ENCODE data around the gene WDR35. TPM values are rescaled to one million over a fixed set of nuclear protein-coding genes. Genes with fewer than 3 reads are reported as not detected.

Gene WDR35
- polyA plus RNA-seq, 1 donor from 2014 or later = 1.3 TPM

GRCh38 chr2:19990416-19990728 is 467 bp upstream of the WDR35 start:
- peak overlapping the region; percentile 89 to 95 (median 92) for H3K4me3 Mint-ChIP-seq
- H3K4me1 Mint-ChIP-seq = peaks cover 21 to 31% (median 24%) of the 10 kb centered on the region in 3 donors
- peaks cover 3% of the 10 kb centered on the region for H3K27me3 Mint-ChIP-seq
- no peaks in the 10 kb centered on the region for H3K36me3 Mint-ChIP-seq
- H3K9me3 Mint-ChIP-seq = no peaks in the 10 kb centered on the region
- H3K27ac Mint-ChIP-seq = peak overlapping the region; percentile 88 to 97 (median 95)

GRCh38 chr2:19989342-19989666 is 601 bp downstream of the WDR35 start:
- H3K9me3 Mint-ChIP-seq = no peaks in the 10 kb centered on the region
- peak overlapping the region; percentile 73 to 97 (median 84) for H3K27ac Mint-ChIP-seq
- peak overlapping the region; percentile 89 to 95 (median 92) for H3K4me3 Mint-ChIP-seq
- H3K36me3 Mint-ChIP-seq = peaks cover 2% of the 10 kb centered on the region
- H3K4me1 Mint-ChIP-seq = peaks cover 21 to 31% (median 24%) of the 10 kb centered on the region in 3 donors
- H3K27me3 Mint-ChIP-seq = peaks cover 3% of the 10 kb centered on the region

- peaks cover 4% of the 10 kb centered on the region for H3K36me3 Mint-ChIP-seq
- peaks cover 3% of the 10 kb centered on the region for H3K27me3 Mint-ChIP-seq
- H3K4me3 Mint-ChIP-seq = peak overlapping the region; percentile 89 to 95 (median 92)
- H3K9me3 Mint-ChIP-seq = no peaks in the 10 kb centered on the region
- peak overlapping the region; percentile 73 to 97 (median 84) for H3K27ac Mint-ChIP-seq
- H3K4me1 Mint-ChIP-seq = peaks cover 21 to 31% (median 24%) of the 10 kb centered on the region in 3 donors
Measured at GRCh38 chr2:19988600-19988999, 1.3 kb downstream of the WDR35 start.

DNA sequence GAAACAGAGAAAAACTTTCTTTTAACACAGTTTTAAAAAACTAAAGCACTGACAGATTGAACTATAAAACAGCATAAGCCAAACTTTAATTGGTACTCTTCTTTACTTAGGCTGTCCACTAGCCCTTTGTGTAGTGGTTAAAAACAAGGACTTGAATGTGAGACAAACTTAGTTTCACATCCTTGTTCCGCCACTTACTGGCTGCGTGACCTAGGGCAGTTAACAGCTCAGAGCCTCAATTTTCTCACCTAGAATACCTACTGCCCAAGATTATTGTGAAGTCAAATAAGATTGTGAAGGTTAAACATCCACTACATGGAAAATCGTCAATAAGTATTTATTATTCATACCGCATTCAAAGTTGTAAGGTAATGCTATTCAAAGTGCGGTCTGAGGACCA is 2.0 kb downstream of the WDR35 start:
- Mint-ChIP-seq H3K36me3 (peaks cover 4% of the 10 kb centered on the region), H3K27ac (peak overlapping the region in 2 of 3 donors; percentile 73 to 84), H3K27me3 (no peaks in the 10 kb centered on the region), H3K4me1 (peaks cover 21 to 31% (median 24%) of the 10 kb centered on the region in 3 donors), H3K4me3 (peak overlapping the region in 2 of 4 donors; percentile 24 to 89), H3K9me3 (no peaks in the 10 kb centered on the region)

- no peaks in the 10 kb centered on the region for H3K27me3 Mint-ChIP-seq
- H3K4me3 Mint-ChIP-seq = no peak overlapping the region
- H3K9me3 Mint-ChIP-seq = no peaks in the 10 kb centered on the region
- peaks cover 8% of the 10 kb centered on the region for H3K36me3 Mint-ChIP-seq
- no peak overlapping the region for H3K27ac Mint-ChIP-seq
- H3K4me1 Mint-ChIP-seq = peaks cover 0 to 4% (median 3%) of the 10 kb centered on the region in 3 donors
Measured at GRCh38 chr2:19982268-19982667, 7.6 kb downstream of the WDR35 start.

DNA sequence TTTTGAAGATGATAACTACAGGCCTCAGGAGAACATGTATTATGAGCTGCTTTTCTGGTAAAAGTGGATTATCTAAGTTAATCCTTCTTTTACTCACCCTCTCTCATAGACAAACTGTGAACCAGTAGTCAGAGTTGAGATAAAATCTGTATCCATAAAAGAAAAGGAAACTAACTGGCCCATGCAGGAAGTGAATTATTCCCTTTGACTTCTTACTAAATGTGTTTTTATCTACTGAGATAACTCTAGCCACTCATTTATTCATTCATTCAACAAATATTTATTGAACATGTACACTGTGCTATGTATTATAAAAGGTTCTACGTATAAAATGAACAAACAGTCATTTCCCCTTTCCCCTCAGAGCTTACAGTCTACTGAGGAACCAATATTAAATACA is 10.0 kb downstream of the WDR35 start:
- H3K27me3 Mint-ChIP-seq = no peaks in the 10 kb centered on the region
- no peaks in the 10 kb centered on the region for H3K9me3 Mint-ChIP-seq
- peaks cover 6% of the 10 kb centered on the region for H3K36me3 Mint-ChIP-seq

DNA sequence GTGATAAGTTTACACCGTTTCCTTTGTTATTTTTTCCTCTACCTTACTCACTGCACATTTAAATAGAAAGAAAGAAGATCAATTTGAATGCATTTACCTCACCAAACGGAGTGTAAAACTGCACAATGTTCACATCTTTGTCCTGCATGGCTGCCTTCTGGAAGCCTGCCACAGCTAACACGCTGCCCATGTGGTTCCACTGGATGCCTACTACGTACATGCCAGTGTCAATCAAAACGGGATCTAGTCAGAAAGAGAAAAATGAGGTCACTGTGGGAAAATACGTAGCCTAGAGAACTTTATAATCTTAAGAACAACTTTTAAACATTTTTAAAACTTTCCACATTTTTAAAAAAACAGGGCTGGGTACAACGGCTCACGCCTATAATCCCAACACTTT is 16.4 kb downstream of the WDR35 start:
- no peaks in the 10 kb centered on the region for H3K4me1 Mint-ChIP-seq
- peaks cover 10% of the 10 kb centered on the region for H3K36me3 Mint-ChIP-seq
- H3K27me3 Mint-ChIP-seq = no peaks in the 10 kb centered on the region
- H3K9me3 Mint-ChIP-seq = no peaks in the 10 kb centered on the region
- no peak overlapping the region for H3K4me3 Mint-ChIP-seq
- no peak overlapping the region for H3K27ac Mint-ChIP-seq

More for the DNA sequence above, 10.0 kb downstream of the WDR35 start:
- Mint-ChIP-seq H3K4me3 (no peak overlapping the region), H3K4me1 (no peaks in the 10 kb centered on the region), H3K27ac (no peak overlapping the region)

GRCh38 chr2:19971691-19972090 is 18.2 kb downstream of the WDR35 start:
- H3K36me3 Mint-ChIP-seq = peaks cover 10% of the 10 kb centered on the region
- H3K9me3 Mint-ChIP-seq = no peaks in the 10 kb centered on the region
- H3K4me3 Mint-ChIP-seq = no peak overlapping the region
- H3K27ac Mint-ChIP-seq = no peak overlapping the region
- H3K27me3 Mint-ChIP-seq = no peaks in the 10 kb centered on the region
- H3K4me1 Mint-ChIP-seq = no peaks in the 10 kb centered on the region

DNA sequence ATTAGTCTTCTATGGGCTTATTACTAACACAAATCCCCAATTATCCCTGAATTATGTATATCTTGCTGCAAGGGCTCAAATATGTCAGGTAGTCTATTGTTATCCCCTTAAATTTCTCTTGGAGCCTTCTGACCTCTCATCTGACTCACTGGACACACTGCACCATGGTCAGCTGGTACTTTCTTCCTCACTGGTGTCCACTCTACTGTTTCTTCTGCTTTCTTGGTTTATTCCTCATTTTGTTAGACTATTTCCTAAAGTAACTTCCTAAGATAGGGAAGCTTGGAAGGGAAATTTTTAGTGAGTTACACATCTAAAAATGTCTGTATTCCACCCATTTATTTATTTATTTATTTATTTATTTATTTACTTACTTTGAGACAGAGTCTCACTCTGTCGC is 26.5 kb downstream of the WDR35 start:
- Mint-ChIP-seq H3K4me1 (no peaks in the 10 kb centered on the region), H3K36me3 (peaks cover 9% of the 10 kb centered on the region), H3K27ac (no peak overlapping the region), H3K9me3 (peaks cover 0 to 3% (median 0%) of the 10 kb centered on the region in 3 donors), H3K4me3 (no peak overlapping the region), H3K27me3 (no peaks in the 10 kb centered on the region)

DNA sequence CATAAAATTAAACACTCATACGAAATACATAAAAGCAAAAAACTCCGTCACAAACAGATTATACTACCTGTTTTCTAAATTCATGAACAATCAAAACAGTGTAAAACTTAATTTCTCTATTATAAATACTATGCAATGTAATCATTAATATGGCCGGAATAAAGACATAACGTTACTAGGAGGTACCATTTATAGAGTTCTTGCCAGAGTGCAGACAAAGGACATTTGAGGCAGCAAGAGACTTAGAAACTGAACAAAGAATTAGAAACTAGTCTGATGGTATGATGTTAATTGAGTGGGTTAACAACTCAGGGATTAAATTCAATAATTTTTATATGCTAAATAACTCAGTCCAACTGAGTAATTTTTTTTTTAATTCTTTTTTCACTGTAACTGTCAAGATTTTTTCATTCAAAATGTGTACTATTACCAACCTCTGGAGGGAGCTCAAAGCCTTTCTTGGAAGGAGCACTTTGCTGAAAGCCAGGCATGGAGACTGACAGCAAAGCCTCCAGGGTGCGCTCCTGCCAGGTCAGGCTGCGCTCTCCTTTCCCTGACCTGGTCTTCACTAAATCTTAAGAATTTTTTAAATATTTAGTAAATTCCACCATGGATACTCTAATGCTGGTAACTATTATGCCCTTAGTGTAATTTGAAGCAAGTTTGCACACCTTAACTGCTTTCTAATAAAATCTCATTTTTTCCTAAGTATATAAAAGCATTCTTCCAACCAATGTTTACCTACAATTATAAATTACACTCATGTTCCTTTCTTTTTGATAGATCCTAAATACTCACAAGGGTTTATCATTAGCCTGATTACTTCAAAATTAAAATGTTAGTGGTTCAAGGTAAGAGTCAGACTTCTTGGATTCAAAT is 34.1 kb downstream of the WDR35 start:
- Mint-ChIP-seq H3K27me3 (no peaks in the 10 kb centered on the region), H3K4me3 (no peak overlapping the region), H3K36me3 (no peaks in the 10 kb centered on the region), H3K9me3 (no peaks in the 10 kb centered on the region), H3K4me1 (no peaks in the 10 kb centered on the region), H3K27ac (no peak overlapping the region)

DNA sequence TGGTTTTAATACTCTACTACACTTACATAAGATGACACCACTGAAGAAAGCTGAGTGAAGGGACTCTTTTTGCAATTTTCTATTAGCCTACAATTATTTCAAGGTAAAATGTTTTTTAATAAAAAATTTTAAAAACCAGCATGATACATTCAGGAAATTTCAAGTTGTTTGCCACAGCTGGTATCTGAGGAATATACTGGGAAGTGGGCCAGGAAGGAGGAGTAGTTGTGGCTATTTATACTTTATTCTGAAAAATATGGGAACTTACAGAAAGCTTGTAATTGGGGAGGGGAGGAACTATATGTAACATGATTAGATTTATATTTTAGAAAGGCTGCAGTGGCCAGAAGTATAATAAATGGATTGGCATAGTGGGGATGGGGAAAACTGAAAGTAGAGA is 40.8 kb downstream of the WDR35 start:
- Mint-ChIP-seq H3K36me3 (peaks cover 4% of the 10 kb centered on the region), H3K4me3 (no peak overlapping the region), H3K27me3 (no peaks in the 10 kb centered on the region), H3K9me3 (no peaks in the 10 kb centered on the region), H3K27ac (no peak overlapping the region), H3K4me1 (no peaks in the 10 kb centered on the region)

GRCh38 chr2:19947184-19947940 is 42.5 kb downstream of the WDR35 start:
- H3K27me3 Mint-ChIP-seq = no peaks in the 10 kb centered on the region
- H3K27ac Mint-ChIP-seq = no peak overlapping the region
- H3K4me3 Mint-ChIP-seq = no peak overlapping the region
- H3K4me1 Mint-ChIP-seq = no peaks in the 10 kb centered on the region
- H3K36me3 Mint-ChIP-seq = peaks cover 7% of the 10 kb centered on the region
- H3K9me3 Mint-ChIP-seq = no peaks in the 10 kb centered on the region

DNA sequence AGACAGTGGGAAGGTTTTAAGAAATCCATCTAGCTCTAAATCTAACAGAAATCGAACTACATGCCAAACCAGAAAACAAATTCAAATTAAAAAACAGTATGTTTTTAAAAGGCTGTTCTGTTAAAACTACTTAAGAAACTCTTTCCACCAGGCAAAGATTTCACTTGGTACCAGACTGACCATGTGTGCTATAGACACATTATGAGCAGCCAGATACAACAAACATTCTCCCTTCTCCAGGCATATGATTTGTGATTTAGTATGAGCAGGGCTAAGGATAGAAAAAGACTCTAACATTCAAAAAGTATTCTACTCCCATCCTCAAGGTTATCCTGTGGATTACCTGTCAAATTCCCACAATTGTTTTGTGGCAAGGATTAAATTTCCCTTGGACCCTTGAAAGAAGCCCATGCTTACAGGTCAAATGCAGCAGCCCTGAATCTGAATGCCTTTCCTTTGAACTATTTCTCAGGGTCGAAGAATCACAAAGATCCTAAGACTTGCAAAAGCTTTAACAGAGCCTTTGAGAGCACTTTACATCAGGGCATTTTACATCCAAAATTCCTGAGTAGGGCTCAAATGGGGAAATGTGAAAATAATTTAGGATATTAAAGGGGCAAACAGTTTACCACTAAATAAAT is 45.6 kb downstream of the WDR35 start:
- H3K9me3 Mint-ChIP-seq = no peaks in the 10 kb centered on the region
- H3K4me3 Mint-ChIP-seq = no peak overlapping the region
- H3K36me3 Mint-ChIP-seq = peaks cover 12% of the 10 kb centered on the region
- H3K4me1 Mint-ChIP-seq = no peaks in the 10 kb centered on the region
- no peaks in the 10 kb centered on the region for H3K27me3 Mint-ChIP-seq
- H3K27ac Mint-ChIP-seq = no peak overlapping the region

DNA sequence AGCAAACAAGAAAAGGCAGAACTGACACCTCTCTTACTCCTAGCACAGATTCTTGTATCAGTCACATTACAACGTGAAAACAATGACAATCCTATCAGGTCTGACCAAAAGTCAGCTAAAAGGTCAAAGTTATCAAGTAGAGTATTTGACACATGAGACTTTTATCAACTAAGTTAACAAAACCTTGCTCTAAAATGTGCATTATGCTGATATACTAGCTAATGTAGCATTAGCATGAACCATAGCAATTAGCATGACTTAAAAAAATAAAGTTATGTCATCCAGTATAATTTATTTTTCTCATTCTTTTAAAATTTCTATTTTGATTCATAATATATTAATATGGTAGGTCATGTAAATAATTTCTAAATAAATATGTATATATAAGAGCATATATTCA is 46.7 kb downstream of the WDR35 start:
- Mint-ChIP-seq H3K9me3 (no peaks in the 10 kb centered on the region), H3K36me3 (peaks cover 13% of the 10 kb centered on the region), H3K27ac (no peak overlapping the region), H3K27me3 (no peaks in the 10 kb centered on the region), H3K4me1 (no peaks in the 10 kb centered on the region), H3K4me3 (no peak overlapping the region)

DNA sequence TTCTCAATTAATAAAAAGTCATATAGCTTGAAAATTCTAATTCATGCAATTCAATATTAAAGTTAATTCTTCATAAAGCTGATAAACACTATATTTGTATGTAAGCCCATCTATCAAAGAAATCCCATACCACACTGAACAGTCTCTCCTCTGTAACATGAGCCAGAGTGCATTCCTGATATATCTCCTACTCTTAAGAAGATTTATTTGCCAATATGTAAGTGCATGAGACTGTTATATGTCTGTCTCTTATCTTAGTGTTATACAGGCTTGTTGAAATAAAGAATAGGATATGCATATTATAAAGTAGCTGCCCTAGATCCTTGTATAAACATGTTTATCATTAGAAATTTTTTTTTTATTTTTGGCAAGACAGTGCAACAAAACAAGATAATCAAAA is 47.7 kb downstream of the WDR35 start:
- Mint-ChIP-seq H3K4me1 (no peaks in the 10 kb centered on the region), H3K4me3 (no peak overlapping the region), H3K27ac (no peak overlapping the region), H3K9me3 (no peaks in the 10 kb centered on the region), H3K36me3 (peaks cover 21% of the 10 kb centered on the region), H3K27me3 (no peaks in the 10 kb centered on the region)
